SKM-1 treated with dmso at 0.1 percent for 144 hours (cell line): Measurements from ENCODE around the gene DUSP15.
"Not testable (repeated sequence)": the region's sequence is repeated elsewhere in the genome, so short reads cannot be mapped to it uniquely, and the experiment has no call there.

Experiments
- DNase-seq: peaks from one replicate; lab custom pipeline; 2025; ENCODE audit not compliant: unreplicated experiment; lab: John Stamatoyannopoulos, UW

The DUSP15 gene

GRCh38 chr20:31869942-31870725, at the start of gene DUSP15, which contains the start of gene TTLL9:
Gene DUSP15, minus strand, starts transcription at chr20:31870527. Its CDS starts 190 bp downstream, at chr20:31870337.
Gene TTLL9, plus strand, starts transcription at chr20:31870634. Its CDS starts 493 bp downstream, at chr20:31871127.
- DNase-seq: no peak

- no peak for DNase-seq
These were observed 49.3 kb upstream of the DUSP15 start for GRCh38 chr20:31919410-31920155.

- DNase-seq: no peak
These were observed 48.3 kb upstream of the DUSP15 start for GRCh38 chr20:31918466-31919105.

GRCh38 chr20:31917962-31918412, 47.7 kb upstream of the DUSP15 start:
- not testable (repeated sequence) for DNase-seq

- no peak for DNase-seq
These were observed 46.4 kb upstream of the DUSP15 start for GRCh38 chr20:31916708-31917107.

- DNase-seq: no peak
These were observed 45.4 kb upstream of the DUSP15 start for GRCh38 chr20:31915491-31916280.

- no peak for DNase-seq
These were observed 43.8 kb upstream of the DUSP15 start for GRCh38 chr20:31914170-31914569.

- no peak for DNase-seq
These were observed 43.3 kb upstream of the DUSP15 start for GRCh38 chr20:31913431-31914157.

- no peak for DNase-seq
These were observed 39.9 kb upstream of the DUSP15 start for GRCh38 chr20:31910071-31910803.

GRCh38 chr20:31909253-31910070, 39.1 kb upstream of the DUSP15 start:
- no peak for DNase-seq

- no peak for DNase-seq
These were observed 38.1 kb upstream of the DUSP15 start for GRCh38 chr20:31908424-31908823.

GRCh38 chr20:31908016-31908415, 37.7 kb upstream of the DUSP15 start:
- DNase-seq: no peak

- no peak for DNase-seq
These were observed 36.7 kb upstream of the DUSP15 start for GRCh38 chr20:31907046-31907445.

- no peak for DNase-seq
These were observed 35.7 kb upstream of the DUSP15 start for GRCh38 chr20:31906001-31906400.

- DNase-seq: no peak
These were observed 33.5 kb upstream of the DUSP15 start for GRCh38 chr20:31903627-31904386.

GRCh38 chr20:31901615-31902014, 31.3 kb upstream of the DUSP15 start:
- no peak for DNase-seq

GRCh38 chr20:31897541-31897940, 27.2 kb upstream of the DUSP15 start:
- DNase-seq: no peak

GRCh38 chr20:31896049-31896448, 25.7 kb upstream of the DUSP15 start:
- DNase-seq: no peak
